GM23248 (cell line): ENCODE measurements around the gene ERMAP. TPM values are rescaled to one million over a fixed set of nuclear protein-coding genes. Genes with fewer than 3 reads are reported as not detected.

ENCODE experiments used
- DNase-seq: peaks from one replicate; pipeline ENCODE4 v3.0.0-alpha.2; 2015
- H2AFZ ChIP-seq: fragments of 200-600 bp; sonication (generic); 2 replicates; pipeline ENCODE4 v1.6.1; 2016; ENCODE audit warnings: antibody characterized with exemption
- H3F3A ChIP-seq: fragments of 200-600 bp; sonication (generic); 2 replicates; pipeline ENCODE4 v1.6.1; 2016; ENCODE audit warnings: mild to moderate bottlenecking, antibody characterized with exemption, mixed run types; ENCODE audit not compliant: insufficient read depth
- H3K27ac ChIP-seq: fragments of 200-600 bp; sonication (generic); 2 replicates; pipeline ENCODE4 v1.5.1; 2016; ENCODE audit warnings: mild to moderate bottlenecking
- H3K27me3 ChIP-seq: fragments of 200-600 bp; sonication (generic); replicated peaks from 2 replicates; pipeline ENCODE4 v1.6.1; 2016; ENCODE audit warnings: mild to moderate bottlenecking; ENCODE audit not compliant: insufficient read depth
- H3K36me3 ChIP-seq: fragments of 200-600 bp; sonication (generic); 2 replicates; pipeline ENCODE4 v1.6.1; 2016; ENCODE audit warnings: low read depth, mild to moderate bottlenecking
- H3K4me1 ChIP-seq: fragments of 200-600 bp; sonication (generic); 2 replicates; pipeline ENCODE4 v1.6.1; 2016; ENCODE audit warnings: mild to moderate bottlenecking; ENCODE audit not compliant: insufficient read depth
- H3K4me2 ChIP-seq: fragments of 200-600 bp; sonication (generic); one replicate; pipeline ENCODE4 v1.6.1; 2016; ENCODE audit warnings: mild to moderate bottlenecking; ENCODE audit not compliant: unreplicated experiment
- H3K4me3 ChIP-seq: fragments of 200-600 bp; sonication (generic); 2 replicates; pipeline ENCODE4 v1.5.1; 2016; ENCODE audit warnings: mild to moderate bottlenecking
- H3K79me2 ChIP-seq: fragments of 200-600 bp; sonication (generic); 2 replicates; pipeline ENCODE4 v1.6.1; 2016; ENCODE audit warnings: mild to moderate bottlenecking; ENCODE audit not compliant: insufficient read depth
- H3K9ac ChIP-seq: fragments of 200-600 bp; sonication (generic); 2 replicates; pipeline ENCODE4 v1.6.1; 2016; ENCODE audit warnings: mild to moderate bottlenecking
- H3K9me2 ChIP-seq: fragments of 200-600 bp; sonication (generic); 2 replicates; pipeline ENCODE4 v1.6.1; 2016; ENCODE audit warnings: mixed run types, mild to moderate bottlenecking, moderate library complexity; ENCODE audit not compliant: insufficient read depth
- H3K9me3 ChIP-seq: fragments of 200-600 bp; sonication (generic); one replicate; pipeline ENCODE4 v1.6.1; 2017; ENCODE audit warnings: low read depth
- H4K20me1 ChIP-seq: fragments of 200-600 bp; sonication (generic); 2 replicates; pipeline ENCODE4 v1.6.0; 2016; ENCODE audit not compliant: insufficient read depth
- EZH2 ChIP-seq: fragments of 200-600 bp; sonication (generic); IDR thresholded peaks from 2 replicates; pipeline ENCODE4 v1.6.1; 2018; ENCODE audit warnings: antibody characterized with exemption, mild to moderate bottlenecking; ENCODE audit not compliant: insufficient read depth, poor library complexity, severe bottlenecking
- EZH2phosphoT487 ChIP-seq: fragments of 200-600 bp; sonication (generic); IDR thresholded peaks from 2 replicates; pipeline ENCODE4 v1.6.1; 2018; ENCODE audit warnings: antibody characterized with exemption, moderate library complexity, mild to moderate bottlenecking, low read depth; ENCODE audit not compliant: insufficient read depth
- WGBS, 2 experiments: methylation state at CpG; one replicate each; pipeline ENCODE4 v1.1.6; 2015 to 2017; ENCODE audit warnings: low lambda C conversion rate in 2 of 2, low coverage in 1 of 2; ENCODE audit errors: missing lambda C conversion rate in 2 of 2; 5-methylcytosine and 5-hydroxymethylcytosine counted together
- in situ Hi-C: fragments of 300-500 bp; cut with MboI; formaldehyde crosslinking; loops from 2 replicates; pipeline ENCODE4 v1.15.0; 2020
- polyA plus RNA-seq: library from polyadenylated mRNA; unstranded; fragments of >200 nt; fragmentation: Nextera tagmentation; extraction: Ambion mirVana; gene quantifications from 2 replicates; pipeline ENCODE4 v1.2.1, GENCODE V29; 2016
- total RNA-seq: library from RNA; depleted of rRNA; stranded (reverse); fragments of >200 nt; shearing (Covaris generic); gene quantifications from 2 replicates; pipeline ENCODE4 v1.2.3, GENCODE V29; 2014

The ERMAP gene
- total and polyA plus RNA-seq, 2 experiments from 2014 or later: 7.0 to 18.4 TPM

DNA sequence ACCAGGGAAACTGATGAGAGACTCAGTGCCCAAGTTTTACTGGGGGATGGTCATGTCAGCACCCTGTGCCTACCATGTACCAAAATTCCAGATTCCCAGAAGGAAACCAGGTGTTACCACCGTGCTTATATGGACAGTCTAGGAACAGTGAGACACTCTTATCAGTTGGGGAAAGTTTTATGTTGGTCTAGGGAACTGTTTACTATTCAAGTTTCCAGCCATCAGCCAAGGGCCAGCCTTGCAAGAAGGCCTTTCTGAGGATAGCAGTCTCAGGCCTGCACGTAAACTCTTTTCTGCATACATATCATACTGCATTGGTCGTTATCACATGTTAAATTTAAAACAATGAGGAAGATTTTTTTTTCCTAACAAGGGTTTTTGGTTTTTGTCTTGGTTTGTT lies 19.5 kb upstream of the ERMAP start:
- Histone ChIP-seq H3K9me2 (no peaks in the 10 kb centered on the region), H3K27ac (no peak overlapping the region), H4K20me1 (no peaks in the 10 kb centered on the region), H3K4me3 (no peak overlapping the region), H3K9me3 (no peaks in the 10 kb centered on the region), H2AFZ (no peak overlapping the region), H3K4me1 (peaks cover 2% of the 10 kb centered on the region; the same call in 1 of the 2 replicates), H3F3A (peaks cover 7% of the 10 kb centered on the region; the same call in 1 of the 2 replicates), H3K36me3 (no peaks in the 10 kb centered on the region), H3K4me2 (no peak overlapping the region), H3K27me3 (no peaks in the 10 kb centered on the region), H3K9ac (no peak overlapping the region), H3K79me2 (no peaks in the 10 kb centered on the region)
- TF ChIP-seq EZH2 (no peak), EZH2phosphoT487 (no peak)
- whole genome bisulfite sequencing, 2 experiments: 66 to 68% methylated on average over 3 of the region's 3 CpGs
- no peak for DNase-seq
- in situ Hi-C loops: no loop called here

DNA sequence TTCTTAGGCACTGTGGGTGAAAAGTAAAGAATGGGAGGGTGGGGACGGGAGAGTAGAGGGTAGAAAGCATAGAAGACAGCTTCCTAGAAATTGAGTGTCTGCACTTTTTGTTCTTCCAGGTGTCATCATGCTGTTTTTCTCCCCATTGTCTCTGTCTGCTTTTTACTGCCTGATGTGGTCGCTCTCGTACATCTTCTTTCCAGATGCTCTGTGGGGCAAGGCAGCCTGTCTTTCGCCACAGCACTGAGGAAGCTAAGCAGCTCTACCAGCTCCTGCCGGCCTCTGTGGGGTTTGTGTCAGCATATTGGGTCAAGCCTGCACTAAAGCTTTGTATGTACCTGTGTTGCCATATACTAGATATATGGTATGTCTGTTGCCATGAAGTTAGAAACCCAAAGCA lies 18.9 kb upstream of the ERMAP start:
- peaks cover 3% of the 10 kb centered on the region; the same call in 1 of the 2 replicates for H3K4me1 ChIP-seq
- 92 to 93% methylated on average over 5 of the region's 5 CpGs for WGBS, 2 experiments
- H3K9me3 ChIP-seq: no peaks in the 10 kb centered on the region
- H3F3A ChIP-seq: peaks cover 10% of the 10 kb centered on the region; the same call in 1 of the 2 replicates
- H3K9me2 ChIP-seq: no peaks in the 10 kb centered on the region
- no peak for TF ChIP-seq EZH2
- no peak for TF ChIP-seq EZH2phosphoT487
- no peak overlapping the region for H3K4me3 ChIP-seq
- H3K79me2 ChIP-seq: no peaks in the 10 kb centered on the region
- no peak overlapping the region for H2AFZ ChIP-seq
- H3K36me3 ChIP-seq: no peaks in the 10 kb centered on the region
- no peak overlapping the region for H3K4me2 ChIP-seq
- no peaks in the 10 kb centered on the region for H3K27me3 ChIP-seq
- H4K20me1 ChIP-seq: no peaks in the 10 kb centered on the region
- no peak overlapping the region for H3K27ac ChIP-seq
- DNase-seq: no peak
- in situ Hi-C loops: no loop called here
- H3K9ac ChIP-seq: no peak overlapping the region

DNA sequence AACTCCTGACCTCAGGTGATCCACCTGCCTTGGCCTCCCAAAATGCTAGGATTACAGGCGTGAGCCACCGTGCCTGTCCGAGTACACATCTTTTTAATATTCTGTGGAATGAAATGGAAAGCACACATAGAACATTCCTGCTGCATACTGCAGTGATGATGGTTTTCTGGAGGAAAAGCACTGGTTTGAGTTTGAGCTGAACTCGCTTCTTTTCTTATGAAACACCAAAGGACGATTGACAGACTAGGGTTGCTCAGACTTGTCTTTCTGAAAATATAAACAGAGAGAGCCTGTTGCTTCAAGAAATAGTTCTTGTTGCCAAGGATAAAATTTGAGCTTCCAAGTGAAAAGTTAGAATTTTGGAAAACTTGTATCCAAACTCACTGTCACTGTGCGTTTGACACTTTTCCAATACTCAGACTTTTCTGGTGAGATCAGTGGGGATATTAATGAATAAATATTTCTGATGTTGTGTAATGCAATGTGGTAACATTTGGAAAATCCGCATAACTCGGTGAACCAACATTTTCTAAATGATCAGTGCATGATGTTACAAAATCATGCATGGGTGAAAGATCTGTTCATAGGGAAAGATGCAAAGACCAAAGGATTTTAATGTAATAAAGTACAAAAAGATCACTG lies 15.0 kb upstream of the ERMAP start:
- Histone ChIP-seq H3K9ac (peak overlapping the region; percentile 36), H3K9me2 (no peaks in the 10 kb centered on the region), H3K4me1 (peaks cover 3% of the 10 kb centered on the region; the same call in 1 of the 2 replicates), H3F3A (peaks cover 10% of the 10 kb centered on the region; the same call in 1 of the 2 replicates), H2AFZ (peak overlapping the region; percentile 47), H3K36me3 (no peaks in the 10 kb centered on the region), H3K79me2 (no peaks in the 10 kb centered on the region), H3K9me3 (no peaks in the 10 kb centered on the region), H3K4me3 (peak overlapping the region; percentile 52), H3K4me2 (peak overlapping the region; percentile 67), H4K20me1 (no peaks in the 10 kb centered on the region), H3K27ac (peak overlapping the region; percentile 67), H3K27me3 (no peaks in the 10 kb centered on the region)
- 9 to 10% methylated on average over 8 of the region's 8 CpGs for WGBS, 2 experiments
- DNase-seq: peak; percentile 81
- TF ChIP-seq EZH2phosphoT487: no peak
- no peak for TF ChIP-seq EZH2
- in situ Hi-C loops: no loop called here

DNA sequence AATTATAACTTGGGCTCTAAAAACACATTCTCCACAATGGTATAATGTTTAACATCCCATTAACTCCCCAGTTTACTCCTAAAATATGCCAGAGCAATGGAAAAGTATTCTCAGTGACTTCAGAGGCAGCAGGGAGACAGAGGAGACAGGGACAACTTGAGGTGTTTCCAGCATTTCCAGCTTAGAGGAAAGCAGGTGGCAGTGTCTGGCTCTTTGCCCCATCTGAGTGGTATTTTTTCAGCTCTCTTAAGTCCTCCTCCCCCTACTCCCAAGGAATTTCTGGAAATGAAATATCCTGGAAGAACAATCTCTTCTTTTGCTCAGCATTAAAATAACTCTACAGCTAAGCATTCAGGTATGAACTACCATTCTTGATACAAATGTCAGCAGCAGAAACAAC lies 10.8 kb upstream of the ERMAP start:
- TF ChIP-seq EZH2: no peak
- no peak for TF ChIP-seq EZH2phosphoT487
- Histone ChIP-seq H3K9me2 (no peaks in the 10 kb centered on the region), H3K9me3 (no peaks in the 10 kb centered on the region), H3K4me1 (peaks cover 3% of the 10 kb centered on the region; the same call in 1 of the 2 replicates), H3K27me3 (no peaks in the 10 kb centered on the region), H3F3A (peaks cover 10% of the 10 kb centered on the region; the same call in 1 of the 2 replicates), H3K79me2 (no peaks in the 10 kb centered on the region), H3K36me3 (no peaks in the 10 kb centered on the region), H2AFZ (no peak overlapping the region), H3K4me2 (no peak overlapping the region), H3K4me3 (no peak overlapping the region), H4K20me1 (no peaks in the 10 kb centered on the region), H3K27ac (no peak overlapping the region), H3K9ac (no peak overlapping the region)
- in situ Hi-C loops: no loop called here
- no peak for DNase-seq

DNA sequence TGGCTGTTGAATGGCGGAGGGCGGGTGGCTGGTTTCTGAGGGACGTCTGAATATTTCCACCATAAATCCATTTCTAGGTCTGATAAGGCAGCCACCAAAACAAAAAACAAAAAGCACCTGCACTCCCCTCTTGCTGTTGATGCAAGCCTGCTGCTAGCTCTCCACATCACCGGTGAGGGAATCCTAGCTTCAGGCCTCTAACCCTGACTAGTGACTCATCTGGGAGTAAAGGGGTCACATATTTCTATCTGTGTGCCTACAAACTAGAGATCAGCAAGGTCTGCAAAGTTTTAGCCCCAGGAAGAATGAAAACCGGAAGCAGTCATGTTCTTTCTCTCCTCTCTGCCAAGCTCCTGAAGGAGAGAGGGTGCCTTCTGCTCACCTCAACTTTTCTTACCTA lies 10.3 kb upstream of the ERMAP start:
- no peak for DNase-seq
- TF ChIP-seq EZH2 (no peak), EZH2phosphoT487 (no peak)
- H4K20me1 ChIP-seq: no peaks in the 10 kb centered on the region
- no peaks in the 10 kb centered on the region for H3K36me3 ChIP-seq
- no peak overlapping the region for H3K4me3 ChIP-seq
- no peaks in the 10 kb centered on the region for H3K27me3 ChIP-seq
- no peak overlapping the region for H3K4me2 ChIP-seq
- 87 to 91% methylated on average over 5 of the region's 5 CpGs for WGBS, 2 experiments
- H3K79me2 ChIP-seq: no peaks in the 10 kb centered on the region
- no peaks in the 10 kb centered on the region for H3K9me3 ChIP-seq
- H3K9me2 ChIP-seq: no peaks in the 10 kb centered on the region
- no peak overlapping the region for H2AFZ ChIP-seq
- peaks cover 3% of the 10 kb centered on the region; the same call in 1 of the 2 replicates for H3K4me1 ChIP-seq
- no peak overlapping the region for H3K27ac ChIP-seq
- in situ Hi-C loops: no loop called here
- peaks cover 10% of the 10 kb centered on the region; the same call in 1 of the 2 replicates for H3F3A ChIP-seq
- no peak overlapping the region for H3K9ac ChIP-seq
